Activated CD4-positive, alpha-beta T cell treated with anti-CD3 and anti-CD28 coated beads for 4 hours (primary cell): ENCODE measurements around the gene ZNF292.
"Not testable (repeated sequence)": the region's sequence is repeated elsewhere in the genome, so short reads cannot be mapped to it uniquely, and the experiment has no call there.

Experiments
- DNase-seq, 2 donors: peaks; one replicate each; pipeline ENCODE4 v3.0.0-alpha.2; 2020

The ZNF292 gene

DNA sequence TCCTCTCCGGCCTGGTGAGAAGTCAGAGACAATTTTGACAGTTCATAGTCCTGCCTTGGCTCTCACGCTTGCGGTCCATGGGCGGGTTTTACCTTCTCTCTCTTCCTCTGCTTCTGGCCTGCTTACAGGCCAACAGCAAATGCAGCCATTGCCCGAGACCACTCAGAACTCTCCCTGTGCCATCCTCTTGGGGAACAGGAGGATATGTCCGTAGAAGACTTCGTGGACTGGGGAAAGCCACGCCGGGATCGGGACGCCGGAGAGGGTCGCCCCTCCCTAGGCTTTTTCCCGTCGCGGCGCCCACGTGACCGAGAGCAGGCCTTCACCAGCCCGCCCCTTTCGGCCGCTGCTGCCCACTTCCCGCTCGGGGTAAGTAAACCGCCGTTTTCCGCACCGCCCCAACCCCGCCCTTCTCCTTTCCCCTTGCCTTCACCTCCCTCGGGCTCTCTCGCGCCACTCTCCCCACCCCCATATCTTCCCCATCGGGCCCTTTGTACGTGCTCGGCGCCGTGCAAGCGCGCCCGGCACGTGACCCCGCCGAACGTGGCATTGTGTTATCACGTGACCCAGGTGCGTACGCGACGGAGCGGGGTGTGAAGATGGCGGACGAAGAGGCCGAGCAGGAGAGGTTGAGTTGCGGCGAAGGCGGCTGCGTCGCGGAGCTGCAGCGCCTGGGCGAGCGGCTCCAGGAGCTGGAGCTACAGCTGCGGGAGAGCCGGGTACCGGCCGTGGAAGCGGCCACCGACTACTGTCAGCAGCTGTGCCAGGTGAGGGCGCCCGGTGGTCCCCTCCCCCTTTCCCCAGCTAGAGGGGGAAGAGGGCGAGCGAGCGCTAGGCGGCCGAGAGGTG, at the start of gene ZNF292:
ZNF292 (plus strand) TSS at position 573 of the 849 bp plus-strand sequence; CDS start at position 600, 27 bp downstream.
- DNase-seq = peak; percentile 93 to 94

GRCh38 chr6:87105823-87106222, 49.5 kb upstream of the ZNF292 start:
- no peak for DNase-seq

GRCh38 chr6:87110636-87111035, 44.7 kb upstream of the ZNF292 start:
- no peak for DNase-seq

GRCh38 chr6:87115402-87116135, 39.8 kb upstream of the ZNF292 start:
- DNase-seq = no peak

DNA sequence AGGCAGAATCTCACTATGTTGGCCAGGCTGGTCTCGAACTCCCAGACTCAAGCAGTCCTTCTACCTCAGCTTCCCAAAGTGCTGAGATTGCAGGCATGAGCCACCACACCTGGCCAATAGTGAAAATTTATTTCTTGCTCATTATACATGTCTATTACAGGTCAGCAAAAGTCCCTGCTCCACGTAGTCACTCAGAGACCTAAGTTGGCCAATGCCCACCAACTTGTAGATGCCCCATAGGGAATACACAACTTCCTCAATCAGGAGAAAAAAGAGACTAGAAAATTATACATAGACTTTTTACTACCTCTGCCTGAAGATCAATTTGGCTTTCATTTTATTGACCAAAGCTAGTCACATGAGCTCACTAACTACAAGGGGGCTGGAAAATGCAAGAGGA, 38.4 kb upstream of the ZNF292 start:
- DNase-seq = no peak

GRCh38 chr6:87118054-87118453, 37.3 kb upstream of the ZNF292 start:
- no peak for DNase-seq

DNA sequence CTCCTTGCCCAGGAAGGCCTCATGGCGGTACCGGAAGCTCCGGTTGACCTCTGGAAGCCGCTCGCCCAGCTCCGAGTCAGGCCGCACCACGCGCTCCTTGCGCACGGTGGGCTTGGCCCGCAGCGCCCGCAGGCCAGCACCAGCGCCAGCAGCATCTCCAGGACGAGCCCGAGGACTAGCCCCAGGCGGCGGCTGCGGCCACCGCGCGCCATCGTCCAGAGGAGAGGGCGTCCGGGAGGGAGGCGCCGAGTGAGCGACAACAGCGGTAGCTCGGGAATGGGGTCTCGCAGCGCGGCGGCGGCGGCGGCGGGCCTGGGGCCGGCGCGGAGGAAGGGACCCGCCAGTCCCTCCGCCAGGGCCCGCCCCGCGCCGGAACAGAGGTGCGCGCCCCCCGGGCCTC, 32.9 kb upstream of the ZNF292 start:
- no peak for DNase-seq

- DNase-seq = no peak
These were observed 31.3 kb upstream of the ZNF292 start for GRCh38 chr6:87124074-87124473.

GRCh38 chr6:87126501-87126900, 28.9 kb upstream of the ZNF292 start:
- DNase-seq = no peak

GRCh38 chr6:87127737-87128136, 27.6 kb upstream of the ZNF292 start:
- DNase-seq = no peak

GRCh38 chr6:87136963-87137362, 18.4 kb upstream of the ZNF292 start:
- DNase-seq = no peak

- peak; percentile 34 to 68 for DNase-seq
These were observed 16.1 kb upstream of the ZNF292 start for GRCh38 chr6:87139236-87139635.

DNA sequence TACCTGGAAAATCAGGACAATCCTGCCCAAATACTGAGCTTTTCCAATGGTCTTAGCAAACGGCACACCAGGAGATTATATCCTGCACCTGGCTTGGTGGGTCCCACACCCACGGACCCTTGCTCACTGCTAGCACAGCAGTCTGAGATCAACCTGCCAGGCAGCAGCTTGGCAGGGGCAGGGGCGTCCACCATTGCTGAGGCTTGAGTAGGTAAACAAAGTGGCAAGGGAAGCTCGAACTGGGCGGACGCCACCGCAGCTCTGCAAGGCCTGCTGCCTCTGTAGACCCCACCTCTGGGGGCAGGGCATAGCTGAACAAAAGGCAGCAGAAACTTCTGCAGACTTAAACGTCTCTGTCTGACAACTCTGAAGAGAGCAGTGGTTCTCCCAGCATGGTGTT, 15.4 kb upstream of the ZNF292 start:
- DNase-seq = not testable (repeated sequence)

DNA sequence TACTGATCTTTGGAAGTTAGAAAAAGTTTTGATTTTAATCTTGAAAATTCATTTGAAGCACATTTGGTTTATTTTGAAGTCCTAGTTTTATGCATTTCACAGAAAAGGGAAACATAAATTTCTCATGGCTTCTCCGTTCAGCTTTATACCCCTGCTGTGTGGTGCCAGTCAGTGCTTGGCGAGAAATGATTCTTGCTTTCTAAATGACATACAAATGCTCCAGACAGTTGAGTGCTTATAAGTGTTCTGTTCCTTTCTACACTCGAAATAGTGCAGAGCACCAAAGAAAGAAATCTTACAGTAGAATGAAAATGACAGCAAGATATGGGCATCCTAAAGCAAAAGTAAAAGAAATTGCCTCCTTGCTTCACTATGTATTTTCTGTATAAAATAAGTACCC, 9.0 kb upstream of the ZNF292 start:
- no peak for DNase-seq

GRCh38 chr6:87150406-87150805, 5.0 kb upstream of the ZNF292 start:
- no peak for DNase-seq

DNA sequence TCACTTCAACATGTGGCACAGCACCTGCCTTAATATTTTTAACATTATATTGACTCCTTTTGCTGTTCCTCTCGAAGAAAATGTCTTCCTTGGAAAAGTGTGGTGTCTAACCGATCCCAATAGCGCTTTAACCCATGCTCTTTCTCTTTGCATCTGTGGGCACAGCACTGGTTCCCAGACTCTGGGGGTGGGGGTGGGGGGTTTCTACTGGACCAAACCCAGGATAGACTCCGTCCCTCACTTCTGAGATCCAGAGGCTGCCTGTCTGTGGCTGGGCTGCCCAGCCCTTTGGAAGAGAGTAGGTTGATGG, 3.9 kb upstream of the ZNF292 start:
- DNase-seq = no peak

DNA sequence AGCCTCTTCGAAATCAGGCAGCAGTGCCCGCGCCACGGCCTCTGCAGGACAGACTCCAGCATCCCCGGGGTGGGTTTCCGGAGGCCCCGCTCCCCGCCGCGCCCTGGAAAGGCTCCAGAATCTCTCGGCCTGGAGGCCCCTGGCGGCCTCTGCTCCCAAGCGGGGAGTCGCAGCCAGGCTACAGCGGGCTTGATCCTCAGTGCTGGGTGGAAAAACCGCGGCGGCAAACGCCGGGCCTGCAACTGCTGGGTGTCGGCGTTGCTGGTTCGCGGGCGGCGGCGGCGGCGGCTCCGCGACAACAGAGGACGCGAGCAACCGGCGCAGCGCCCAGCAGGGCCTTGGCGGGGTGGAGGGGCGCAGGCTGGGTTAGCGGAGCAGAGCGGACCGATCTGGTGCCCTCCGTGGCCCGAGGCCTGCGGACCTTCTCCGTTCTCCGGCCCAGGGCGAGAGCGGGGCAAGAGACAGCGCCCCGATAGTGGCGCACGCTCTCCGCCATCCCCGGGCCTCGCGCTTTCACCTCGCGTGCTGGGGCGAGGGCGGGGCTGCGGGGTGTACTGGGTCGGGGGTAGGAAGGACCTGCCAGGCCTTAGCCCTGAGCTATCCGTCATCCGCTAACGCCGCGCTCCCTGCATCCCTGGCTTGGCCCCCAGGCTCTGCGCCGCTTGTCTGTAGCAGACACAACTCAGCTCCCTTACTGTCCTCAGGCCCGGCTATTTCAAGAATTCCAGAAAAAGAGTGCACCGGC, 3.4 kb upstream of the ZNF292 start:
- DNase-seq = peak; percentile 71 to 79

DNA sequence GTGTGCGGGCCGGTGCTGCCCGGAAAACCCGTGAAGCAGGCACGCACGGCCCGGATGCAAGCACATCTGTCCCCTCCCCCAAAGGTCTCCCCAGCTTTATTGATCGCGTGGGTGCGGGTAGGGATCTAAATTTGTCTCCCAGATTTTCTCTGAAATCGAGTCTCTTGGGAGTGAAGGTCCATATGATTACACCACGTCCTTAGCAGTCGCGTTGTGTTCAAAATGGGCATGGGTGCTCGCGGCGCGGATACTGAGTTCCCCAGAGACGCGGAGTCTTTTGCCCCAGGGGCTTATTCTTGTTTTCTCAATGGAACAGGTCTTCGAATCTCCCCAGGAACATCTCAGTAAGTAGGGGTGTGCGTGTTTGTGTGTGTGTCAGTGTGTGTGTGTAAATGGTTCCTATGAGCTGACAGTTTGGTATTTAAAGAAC, 2.8 kb upstream of the ZNF292 start:
- DNase-seq = no peak

DNA sequence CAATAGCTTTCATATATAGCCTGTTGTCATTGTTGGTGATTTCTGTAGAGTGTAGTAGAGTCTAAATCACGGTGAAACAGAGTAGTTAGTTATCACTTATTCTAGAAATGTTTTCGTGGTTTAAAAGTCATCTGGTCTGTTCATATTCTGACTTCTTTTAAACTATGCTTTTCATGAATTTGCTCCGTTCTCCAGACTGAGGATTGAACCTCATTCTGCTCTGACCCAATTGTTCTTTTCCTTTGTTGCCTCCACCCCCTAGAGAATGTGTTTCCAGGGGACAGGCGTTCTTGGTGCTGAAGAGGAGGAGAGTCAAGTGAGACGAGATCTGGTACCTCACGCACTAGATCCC, 748 bp upstream of the ZNF292 start:
- DNase-seq = no peak

DNA sequence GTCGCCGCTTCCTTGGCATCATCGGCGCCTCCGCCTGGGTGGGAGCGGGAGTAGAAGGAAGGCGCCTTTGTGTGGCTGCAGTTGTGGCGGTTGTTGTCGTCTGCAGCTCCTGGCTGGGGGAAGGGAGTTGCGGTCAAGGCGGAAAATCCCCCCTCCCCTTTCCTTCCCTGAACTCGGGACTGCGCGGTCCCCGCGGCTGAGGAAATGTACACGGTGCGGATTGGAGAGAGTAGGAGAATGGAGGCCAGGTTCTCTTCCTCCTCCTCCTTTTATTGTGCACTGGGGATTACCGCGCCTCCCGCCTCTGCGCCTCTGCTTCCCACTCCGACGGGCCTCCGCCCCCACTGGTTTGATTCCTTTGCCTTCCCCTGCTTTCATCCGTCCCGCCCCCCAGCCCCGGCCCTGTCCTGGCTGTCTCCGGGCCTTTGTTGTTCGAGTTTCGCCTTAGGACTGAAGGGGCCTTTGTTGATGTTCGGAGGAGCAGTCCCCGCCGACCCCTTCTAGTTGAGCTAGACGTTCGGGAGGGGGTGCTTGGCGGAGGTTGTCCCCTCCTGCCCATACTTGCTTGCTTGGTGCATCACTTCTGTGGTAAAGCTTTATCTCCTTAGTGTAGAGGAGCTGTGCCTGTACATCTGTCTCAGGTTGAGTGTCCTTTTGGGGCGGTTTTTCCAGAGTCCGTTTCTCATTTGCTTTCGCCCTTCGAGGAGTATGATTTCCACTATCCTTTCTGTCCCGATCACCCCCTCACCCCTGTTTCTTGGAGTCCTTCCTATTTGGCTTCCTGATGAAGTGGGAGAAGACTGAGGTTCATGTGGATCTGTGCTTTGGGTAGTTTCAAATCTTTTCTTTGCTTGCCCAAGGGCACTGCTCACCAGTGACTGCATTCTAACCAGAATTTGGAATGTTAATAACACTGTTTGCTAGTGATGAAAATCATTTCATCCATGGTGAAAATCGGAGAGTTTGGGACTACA, 764 bp downstream of the ZNF292 start:
- peak; percentile 42 to 59 for DNase-seq

- not testable (repeated sequence) for DNase-seq
These were observed 2.2 kb downstream of the ZNF292 start for GRCh38 chr6:87157596-87157995.

- no peak for DNase-seq
These were observed 5.9 kb downstream of the ZNF292 start for GRCh38 chr6:87161299-87161698.
